K562 (cell line): Measurements from ENCODE around the gene PNPO. TPM values are rescaled to one million over a fixed set of nuclear protein-coding genes. Genes with fewer than 3 reads are reported as not detected.

Experiments used
- BCL6 ChIP-seq: fragments of 250-450 bp; sonication (Bioruptor Pico); IDR thresholded peaks from 2 replicates; pipeline ENCODE4 v1.4.0; 2020
- CREB3L1 ChIP-seq: fragments of 450-650 bp; IDR thresholded peaks from 2 replicates; pipeline ENCODE4 v1.6.1; 2014; ENCODE audit warnings: low read depth, mild to moderate bottlenecking, moderate library complexity, borderline replicate concordance
- GABPB1 ChIP-seq: sonication (generic); formaldehyde crosslinking; IDR thresholded peaks from 2 replicates; pipeline ENCODE4 v1.8.0; 2022; ENCODE audit warnings: mild to moderate bottlenecking, missing genetic modification reagents
- NR3C1 ChIP-seq: sonication (generic); formaldehyde crosslinking; IDR thresholded peaks from 2 replicates; pipeline ENCODE4 v1.8.1; 2022; ENCODE audit warnings: missing genetic modification reagents
- PHF8 ChIP-seq: fragments of 200-600 bp; sonication (generic); IDR thresholded peaks from 2 replicates; pipeline ENCODE4 v1.6.1; 2012; ENCODE audit warnings: mixed run types, mild to moderate bottlenecking, inconsistent platforms, low read length, moderate library complexity, borderline replicate concordance
- PKNOX1 ChIP-seq: fragments of 450-650 bp; IDR thresholded peaks from 2 replicates; pipeline ENCODE4 v1.6.1; 2016
- RFX1 ChIP-seq: fragments of 450-650 bp; IDR thresholded peaks from 2 replicates; pipeline ENCODE4 v1.6.1; 2016; ENCODE audit warnings: mild to moderate bottlenecking, moderate library complexity
- SREBF2 ChIP-seq: sonication (generic); formaldehyde crosslinking; IDR thresholded peaks from 2 replicates; pipeline ENCODE4 v1.4.0; 2020; ENCODE audit warnings: mild to moderate bottlenecking, missing genetic modification reagents
- SRSF7 ChIP-seq: fragments of 200-400 bp; formaldehyde crosslinking; optimal IDR thresholded peaks from 2 replicates; pipeline ENCODE3; 2017; ENCODE audit warnings: mild to moderate bottlenecking, low read depth, low read length
- ZNF12 ChIP-seq: sonication (generic); formaldehyde crosslinking; IDR thresholded peaks from 2 replicates; pipeline ENCODE4 v1.4.0; 2020; ENCODE audit warnings: mild to moderate bottlenecking, missing genetic modification reagents
- ZNF175 ChIP-seq: fragments of 200-800 bp; sonication (Bioruptor generic); IDR thresholded peaks from 2 replicates; pipeline ENCODE4 v1.6.1; 2016; ENCODE audit warnings: low read depth, mild to moderate bottlenecking, missing genetic modification characterization, missing compliant biosample characterization
- ZNF184 ChIP-seq: sonication (generic); formaldehyde crosslinking; IDR thresholded peaks from 2 replicates; pipeline ENCODE4 v1.5.0; 2020; ENCODE audit warnings: missing genetic modification reagents
- ZNF830 ChIP-seq: fragments of 250-450 bp; sonication (Bioruptor Pico); IDR thresholded peaks from 2 replicates; pipeline ENCODE4 v1.5.0; 2021; ENCODE audit warnings: mild to moderate bottlenecking
- ZZZ3 ChIP-seq: fragments of 450-650 bp; IDR thresholded peaks from 2 replicates; pipeline ENCODE4 v1.6.1; 2016; ENCODE audit warnings: antibody characterized with exemption, mild to moderate bottlenecking, moderate library complexity
- polyA plus RNA-seq, 8 experiments: library from polyadenylated mRNA; depleted of rRNA in 4 of 8; stranded (reverse) in 5 of 8; unstranded in 3 of 8; fragments of >200 nt; fragmentation: Nextera tagmentation in 2 of 8; fragmentation: Illumina TruSeq in 1 of 8; extraction: Ambion mirVana in 2 of 8; extraction: Trizol in 1 of 8; gene quantifications; 2 replicates each; pipeline versions ENCODE4 v1.2.1 to v1.2.3, GENCODE V29; 2011 to 2014; ENCODE audit warnings: inconsistent platforms in 1 of 8, missing spikeins in 1 of 8
- total RNA-seq, 7 experiments: library from RNA; depleted of rRNA in 6 of 7; stranded (reverse); fragments of >200 nt in 6 of 7; fragmentation: Illumina TruSeq in 2 of 7; extraction: Trizol in 2 of 7; gene quantifications; 2 replicates each; pipeline versions ENCODE4 v1.2.1 to v1.2.3, GENCODE V29; 2011 to 2021; ENCODE audit warnings: low replicate concordance in 1 of 7

The PNPO gene
- total and polyA plus RNA-seq, 9 of the 15 experiments (the other 6 are each of a cell fraction or from before 2014, with no cell fraction given): 16.6 to 39.0 (median 27.4) TPM

- TF ChIP-seq PKNOX1 (no peak), PHF8 (no peak), ZNF12 (CRISPR knock-in tag) (no peak), NR3C1 (CRISPR knock-in tag) (no peak), SRSF7 (no peak), ZZZ3 (no peak), RFX1 (no peak), ZNF184 (CRISPR knock-in tag) (no peak), BCL6 (CRISPR knock-in tag) (no peak), CREB3L1 (no peak), ZNF830 (CRISPR knock-in tag) (0 out of 2 replicates have a peak, but pooled peaks have one; percentile 73), ZNF175 (CRISPR knock-in tag) (no peak), SREBF2 (CRISPR knock-in tag) (no peak), GABPB1 (CRISPR knock-in tag) (no peak)
Observed at GRCh38 chr17:47896672-47897490, 44.5 kb upstream of the PNPO start (continued).
